Kidney capillary endothelial cell (primary cell): ENCODE measurements around the gene TPRG1L.
"Not testable (repeated sequence)": the region's sequence is repeated elsewhere in the genome, so short reads cannot be mapped to it uniquely, and the experiment has no call there.

Source experiments
- DNase-seq: peaks from one replicate; pipeline ENCODE4 v3.0.0-alpha.2; 2018; ENCODE audit warnings: low spot score

The TPRG1L gene

DNA sequence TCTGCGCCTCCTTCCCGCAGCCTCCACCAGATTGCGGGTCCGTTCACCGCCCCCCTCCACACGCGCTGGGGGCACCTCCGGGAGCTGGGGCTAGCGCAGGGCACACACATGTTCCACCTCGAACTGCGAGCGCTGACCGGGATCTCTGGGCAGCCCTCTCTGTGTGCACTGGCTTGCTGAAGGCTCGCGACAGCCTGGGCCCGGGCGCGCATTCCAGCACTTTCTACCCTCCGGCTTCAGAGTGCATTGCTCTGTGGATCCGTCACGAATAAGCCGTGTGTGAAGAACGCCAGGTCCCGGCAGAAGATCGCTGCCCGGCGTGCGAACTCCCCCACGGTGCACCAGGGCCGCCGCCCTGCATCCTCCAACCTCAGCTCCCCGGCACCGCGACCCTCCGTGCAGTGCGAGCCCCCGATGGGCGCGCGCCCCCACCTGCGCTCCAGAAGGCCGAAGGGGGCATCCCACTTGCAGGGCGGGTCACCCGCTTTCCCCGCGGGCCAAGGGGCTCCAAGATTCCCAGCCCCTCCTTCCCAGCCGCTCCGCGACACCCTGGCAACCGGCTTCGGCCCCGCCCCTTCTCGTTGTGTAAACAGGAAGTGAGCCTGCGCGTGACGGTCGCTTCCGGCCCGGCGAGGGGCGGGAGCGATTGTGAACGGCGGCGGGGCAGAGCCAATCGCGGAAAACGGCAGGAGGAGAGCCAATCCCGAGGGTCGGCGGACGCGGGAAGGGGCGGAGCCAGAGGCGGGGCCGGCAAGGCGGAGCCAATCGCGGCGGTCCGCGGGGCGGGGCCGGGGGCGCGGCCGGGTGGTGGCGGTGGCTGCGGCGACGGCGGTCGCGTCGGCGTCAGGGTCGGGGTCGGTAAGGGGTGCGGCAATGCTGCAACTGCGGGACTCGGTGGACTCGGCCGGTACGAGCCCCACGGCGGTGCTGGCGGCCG, at the start of gene TPRG1L:
Gene TPRG1L (plus strand): TSS at position 816 of the 937 bp plus-strand sequence. CDS start 58 bp downstream, at position 874.
- peak; percentile 94 for DNase-seq

DNA sequence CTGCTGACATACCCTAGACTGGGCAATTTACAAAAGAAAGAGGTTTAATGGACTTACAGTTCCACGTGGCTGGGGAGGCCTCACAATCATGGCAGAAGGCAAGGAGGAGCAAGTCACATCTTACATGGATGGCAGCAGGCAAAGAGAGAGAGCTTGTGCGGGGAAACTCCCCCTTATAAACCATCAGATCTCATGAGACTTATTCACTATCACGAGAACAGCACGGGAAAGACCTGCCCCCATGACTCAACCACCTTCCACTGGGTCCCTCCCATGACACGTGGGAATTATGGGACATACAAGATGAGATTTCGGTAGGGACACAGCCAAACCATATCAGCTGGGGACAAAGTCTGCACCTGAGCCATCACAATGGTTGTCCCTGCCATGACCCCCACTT, 49.3 kb upstream of the TPRG1L start:
- DNase-seq = not testable (repeated sequence)

DNA sequence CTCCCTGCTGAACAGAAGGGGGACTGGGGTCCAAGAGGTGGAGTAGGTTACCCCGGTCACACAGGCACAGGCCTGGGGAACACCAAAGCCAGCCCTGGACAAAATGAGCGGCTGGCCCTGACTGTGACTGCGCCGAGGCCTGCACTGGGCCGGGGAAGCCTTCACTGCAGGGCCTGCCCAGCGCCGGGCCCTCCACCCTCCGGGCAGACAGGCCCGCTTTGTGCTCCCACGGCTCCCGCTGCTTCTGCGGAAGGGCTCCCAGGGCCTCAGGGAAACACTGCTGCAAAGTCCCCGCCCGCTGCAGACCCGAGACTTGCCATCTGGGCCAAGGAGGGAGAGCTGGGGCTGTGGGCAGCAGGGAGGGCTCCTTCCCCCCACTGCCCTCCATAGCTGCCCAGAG, 48.8 kb upstream of the TPRG1L start:
- DNase-seq = no peak

DNA sequence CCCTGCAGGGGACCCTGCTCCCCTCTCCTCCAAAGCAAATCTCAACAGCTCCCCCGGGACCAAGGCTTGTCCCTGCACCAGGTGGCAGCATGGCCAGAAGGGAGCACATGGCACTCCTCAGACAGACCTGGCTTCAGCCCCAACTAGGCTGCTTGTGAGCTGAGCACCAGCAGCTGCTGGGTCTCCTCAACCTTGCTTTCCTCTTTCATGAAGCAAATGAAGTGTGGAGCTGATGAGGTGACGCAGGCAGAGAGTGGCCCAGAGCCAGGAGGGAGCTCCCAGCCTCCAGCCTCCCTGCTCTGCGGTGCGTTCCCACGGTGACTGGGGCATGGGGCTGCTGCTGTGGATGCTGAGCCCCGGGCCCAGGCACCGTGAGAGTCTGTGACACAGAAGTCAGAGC, 47.5 kb upstream of the TPRG1L start:
- no peak for DNase-seq

DNA sequence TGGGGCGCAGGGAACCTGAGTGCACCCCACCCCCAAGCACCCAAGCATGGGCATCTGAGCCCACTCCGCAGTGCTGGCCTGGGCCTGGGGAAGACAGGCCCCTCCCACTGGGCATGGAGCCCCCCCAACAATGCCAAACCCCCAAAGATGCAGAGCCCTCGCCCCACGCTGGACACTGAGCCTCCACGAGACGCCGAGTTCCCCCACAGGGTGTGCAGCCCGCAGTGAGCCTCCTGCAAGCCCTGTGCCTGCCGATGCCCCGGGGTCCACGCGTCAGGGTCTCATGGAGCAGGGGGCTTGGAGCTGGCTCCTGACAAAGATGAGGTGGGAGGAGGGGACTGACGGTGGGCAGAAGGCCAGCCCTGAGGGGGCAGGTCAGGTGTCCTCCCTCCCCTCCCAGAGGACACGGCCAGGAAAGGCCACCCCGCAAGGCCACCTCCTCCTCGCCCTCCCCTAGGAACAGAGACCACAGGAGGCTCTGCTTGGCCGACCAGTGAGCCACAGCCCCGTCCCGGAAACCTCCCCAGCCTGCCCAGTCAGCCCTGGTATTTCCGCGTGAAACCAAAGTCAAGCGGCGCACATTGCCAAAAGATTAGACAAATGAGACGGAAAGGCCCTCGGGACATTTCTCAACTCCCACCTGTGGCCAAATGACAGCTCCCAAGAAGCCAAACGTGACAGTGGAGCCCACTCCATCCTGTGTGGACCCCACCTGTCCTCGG, 46.9 kb upstream of the TPRG1L start:
- no peak for DNase-seq

DNA sequence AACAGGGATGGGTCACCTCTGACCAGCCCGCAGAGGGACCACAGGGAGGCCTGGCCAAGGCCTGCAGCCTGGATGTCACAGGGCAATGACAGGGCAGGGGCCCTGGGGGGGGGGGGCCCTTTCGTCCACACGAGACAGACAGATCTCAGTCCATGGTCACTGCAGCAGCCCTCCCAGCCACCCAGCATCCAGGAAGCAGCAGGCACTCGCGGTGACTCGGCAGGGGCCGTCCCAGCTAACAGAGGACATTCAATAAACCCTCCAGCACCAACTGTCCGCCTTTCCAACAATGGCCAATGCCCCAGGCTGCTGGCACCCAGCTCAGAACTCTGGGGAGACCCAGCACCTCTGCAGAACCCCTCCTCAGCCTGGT, 46.4 kb upstream of the TPRG1L start:
- no peak for DNase-seq

DNA sequence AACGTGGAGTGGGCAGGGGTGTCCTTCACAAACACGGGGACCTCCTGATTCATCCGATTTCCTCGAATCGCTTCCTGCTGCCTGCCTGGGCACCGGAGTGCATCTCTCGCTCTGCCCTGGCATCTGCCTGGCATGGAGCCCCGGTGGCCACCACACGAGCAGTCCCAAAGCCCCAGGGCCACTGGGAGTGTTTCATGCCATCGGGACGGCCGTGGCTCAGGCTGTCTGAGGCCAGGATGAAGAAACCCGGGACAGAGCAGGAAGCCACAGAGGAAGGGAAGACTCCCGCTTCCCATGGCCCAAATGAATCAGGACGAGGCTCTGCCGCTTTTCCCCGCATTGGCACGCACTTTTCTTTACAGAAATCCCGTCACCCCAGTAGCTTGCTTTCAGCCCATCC, 45.9 kb upstream of the TPRG1L start:
- no peak for DNase-seq

DNA sequence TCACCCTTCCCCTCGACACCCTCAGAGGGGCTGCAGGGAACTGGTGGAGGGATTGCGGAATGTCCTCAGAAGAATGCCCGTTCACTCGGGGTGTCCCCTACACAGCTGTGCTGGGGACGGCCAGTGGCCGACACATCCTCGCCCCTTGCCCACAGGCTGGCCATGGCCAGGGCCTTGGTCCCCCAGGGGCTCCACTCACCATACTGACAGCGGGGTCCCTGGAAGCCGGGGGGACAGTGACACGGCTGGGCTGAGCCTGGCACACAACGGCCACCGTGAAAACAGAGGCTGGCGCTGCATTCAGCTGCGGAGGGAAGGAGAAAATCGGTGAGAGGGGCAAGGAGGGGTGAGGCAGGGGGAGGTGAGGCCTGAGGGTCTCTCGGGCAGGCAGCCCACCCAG, 45.2 kb upstream of the TPRG1L start:
- no peak for DNase-seq

DNA sequence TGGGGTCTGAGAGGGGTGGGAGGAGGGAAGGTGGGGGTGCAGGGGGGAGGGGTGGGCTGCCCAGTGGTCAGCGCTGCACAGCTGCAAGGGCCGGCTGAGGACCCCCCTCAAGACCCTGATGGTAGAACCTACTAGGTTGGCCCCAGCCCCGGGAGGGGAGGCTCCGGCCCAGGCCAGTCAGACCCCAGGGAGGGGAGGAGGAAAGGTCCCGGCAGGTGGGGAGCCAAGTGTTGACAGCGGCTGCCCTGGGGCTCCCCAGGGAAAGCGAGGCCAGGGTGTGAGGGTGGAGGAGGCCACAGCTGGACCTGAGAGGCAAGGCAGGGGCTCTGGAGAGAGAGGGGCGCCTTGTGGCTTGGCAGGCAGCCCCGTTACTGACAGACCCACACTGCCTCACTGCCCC, 44.6 kb upstream of the TPRG1L start:
- no peak for DNase-seq

DNA sequence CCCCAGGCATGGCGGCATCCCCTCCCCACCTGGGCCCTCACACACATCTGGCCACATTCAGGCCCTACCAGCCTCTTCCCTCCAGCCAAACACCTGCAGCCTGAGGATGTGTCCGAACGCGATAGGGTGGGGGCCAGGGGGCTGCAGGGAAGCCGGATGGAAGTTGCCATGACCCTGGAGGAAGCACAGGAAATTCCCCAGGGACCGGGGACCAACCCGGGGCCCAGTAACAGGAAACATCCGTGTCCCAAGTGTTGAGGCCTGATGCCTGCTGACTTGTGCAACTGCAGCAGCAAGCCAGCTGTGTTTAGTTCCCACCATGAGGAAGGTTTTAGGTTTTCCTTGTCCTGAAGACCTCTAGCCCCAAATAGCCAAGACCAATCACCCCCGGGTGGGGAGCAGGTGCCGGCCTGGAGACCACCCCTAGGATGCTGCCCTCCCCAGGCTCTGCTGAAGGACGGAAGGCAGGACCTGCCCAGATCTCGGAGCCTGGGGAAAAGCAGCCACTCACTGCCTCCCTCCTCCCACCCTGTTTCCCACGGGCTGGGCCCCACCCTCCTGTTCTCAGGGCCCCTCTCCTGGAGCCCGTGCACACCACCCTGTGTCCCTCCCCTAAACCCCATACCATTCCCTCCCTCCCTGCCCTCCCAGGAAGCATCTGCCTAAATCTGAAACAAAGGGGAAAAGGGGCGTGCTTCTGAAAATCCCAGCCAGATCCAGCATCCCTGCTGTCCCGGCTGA, 43.3 kb upstream of the TPRG1L start:
- DNase-seq = peak; percentile 15

DNA sequence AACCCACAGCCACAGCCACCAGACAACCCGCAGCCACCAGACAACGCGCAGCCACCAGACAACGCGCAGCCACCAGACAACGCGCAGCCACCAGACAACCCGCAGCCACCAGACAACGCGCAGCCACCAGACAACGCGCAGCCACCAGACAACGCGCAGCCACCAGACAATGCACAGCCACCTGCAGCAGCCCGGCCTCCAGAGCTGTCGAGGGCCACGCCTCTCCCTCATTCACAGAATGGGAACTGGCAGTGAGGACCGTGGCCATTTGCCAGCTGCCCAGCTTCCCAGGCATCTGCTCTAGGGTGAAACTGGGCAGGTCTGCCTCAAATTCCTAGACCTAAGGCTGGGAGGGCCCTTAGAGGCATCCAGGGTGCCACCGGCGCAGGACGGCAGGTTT, 41.1 kb upstream of the TPRG1L start:
- DNase-seq = not testable (repeated sequence)

DNA sequence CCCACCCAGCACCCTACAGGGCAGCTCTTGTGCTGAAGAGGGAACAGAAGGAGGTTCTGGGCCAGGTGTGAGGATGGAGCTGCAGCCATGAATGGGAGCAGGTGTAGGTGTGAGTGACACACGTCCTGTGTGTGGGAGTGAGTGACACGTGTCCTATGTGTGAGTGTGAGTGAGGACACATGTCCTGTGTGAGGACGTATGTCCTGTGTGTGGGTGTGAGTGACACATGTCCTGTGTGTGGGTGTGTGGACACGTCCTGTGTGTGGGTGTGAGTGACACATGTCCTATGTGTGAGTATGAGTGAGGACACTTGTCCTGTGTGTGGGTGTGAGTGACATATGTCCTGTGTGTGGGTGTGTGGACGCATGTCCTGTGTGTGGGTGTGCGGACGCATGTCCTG, 39.9 kb upstream of the TPRG1L start:
- no peak for DNase-seq

DNA sequence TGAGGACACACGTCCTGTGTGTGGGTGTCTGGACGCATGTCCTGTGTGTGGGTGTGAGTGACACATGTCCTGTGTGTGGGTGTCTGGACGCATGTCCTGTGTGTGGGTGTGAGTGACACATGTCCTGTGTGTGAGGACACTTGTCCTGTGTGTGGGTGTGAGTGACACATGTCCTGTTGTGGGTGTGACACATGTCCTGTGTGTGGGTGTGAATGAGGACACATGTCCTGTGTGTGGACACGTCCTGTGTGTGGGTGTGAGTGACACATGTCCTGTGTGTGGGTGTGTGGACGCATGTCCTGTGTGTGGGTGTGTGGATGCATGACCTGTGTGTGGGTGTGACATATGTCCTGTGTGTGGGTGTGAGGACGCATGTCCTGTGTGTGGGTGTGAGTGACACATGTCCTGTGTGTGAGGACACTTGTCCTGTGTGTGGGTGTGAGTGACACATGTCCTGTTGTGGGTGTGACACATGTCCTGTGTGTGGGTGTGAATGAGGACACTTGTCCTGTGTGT, 39.4 kb upstream of the TPRG1L start:
- DNase-seq = not testable (repeated sequence)

DNA sequence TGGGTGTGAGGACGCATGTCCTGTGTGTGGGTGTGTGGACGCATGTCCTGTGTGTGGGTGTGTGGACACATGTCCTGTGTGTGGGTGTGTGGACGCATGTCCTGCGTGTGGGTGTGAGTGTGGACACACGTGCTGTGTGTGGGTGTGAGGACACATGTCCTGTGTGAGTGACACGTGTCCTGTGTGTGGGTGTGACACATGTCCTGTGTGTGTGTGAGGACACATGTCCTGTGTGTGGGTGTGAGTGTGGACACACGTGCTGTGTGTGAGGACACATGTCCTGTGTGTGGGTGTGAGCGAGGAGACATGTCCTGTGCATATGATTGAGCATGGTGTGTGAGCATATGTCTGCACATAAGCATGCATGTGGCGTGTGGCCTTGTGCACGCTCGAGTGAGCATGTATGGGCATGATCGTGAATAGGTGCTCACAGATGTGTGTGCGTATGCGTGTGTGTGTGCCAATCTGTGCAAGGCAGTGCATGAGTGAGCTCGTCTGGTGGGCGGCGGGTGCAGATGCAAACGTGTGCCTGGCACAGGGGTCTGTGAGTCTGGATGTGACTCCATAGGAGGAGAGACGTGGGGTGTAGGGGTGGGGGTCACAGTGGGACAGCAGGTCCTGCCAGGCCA, 38.8 kb upstream of the TPRG1L start:
- DNase-seq = no peak

DNA sequence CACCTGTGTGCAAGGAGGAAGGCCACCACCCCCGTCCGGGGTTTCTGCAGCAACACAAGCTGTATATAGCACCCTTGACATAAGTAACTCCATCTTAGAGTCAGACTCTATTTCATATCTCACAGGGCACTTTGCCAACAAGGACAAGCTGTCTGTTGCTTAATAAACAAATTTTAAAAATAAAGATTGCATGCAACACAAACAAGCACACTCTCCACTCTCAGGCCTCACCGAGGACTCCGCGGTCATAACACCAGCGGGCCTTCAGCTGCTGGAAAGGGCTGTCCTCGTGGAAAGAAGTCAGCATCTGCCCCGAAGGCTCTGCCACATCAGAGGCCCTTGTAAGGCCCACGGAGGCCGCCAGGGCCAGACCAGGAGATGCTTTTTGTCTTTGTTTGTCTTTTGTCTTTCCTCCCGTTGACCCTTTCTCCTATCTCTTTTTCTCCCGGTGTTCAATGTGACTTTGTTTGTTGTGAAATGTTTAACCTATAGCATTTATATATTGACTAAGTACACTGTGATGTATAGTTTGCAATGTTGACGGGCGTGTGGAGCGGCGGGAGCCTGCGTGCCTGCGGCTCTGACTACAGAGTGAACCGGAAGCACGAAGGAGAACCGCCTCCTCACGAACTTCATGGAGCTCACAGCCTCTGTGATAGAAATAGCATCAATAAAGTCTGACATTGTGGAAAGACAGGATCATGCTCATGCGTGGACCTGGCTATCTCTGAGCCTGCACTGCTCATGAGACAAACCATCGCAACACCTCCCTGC, 37.6 kb upstream of the TPRG1L start:
- DNase-seq = no peak

DNA sequence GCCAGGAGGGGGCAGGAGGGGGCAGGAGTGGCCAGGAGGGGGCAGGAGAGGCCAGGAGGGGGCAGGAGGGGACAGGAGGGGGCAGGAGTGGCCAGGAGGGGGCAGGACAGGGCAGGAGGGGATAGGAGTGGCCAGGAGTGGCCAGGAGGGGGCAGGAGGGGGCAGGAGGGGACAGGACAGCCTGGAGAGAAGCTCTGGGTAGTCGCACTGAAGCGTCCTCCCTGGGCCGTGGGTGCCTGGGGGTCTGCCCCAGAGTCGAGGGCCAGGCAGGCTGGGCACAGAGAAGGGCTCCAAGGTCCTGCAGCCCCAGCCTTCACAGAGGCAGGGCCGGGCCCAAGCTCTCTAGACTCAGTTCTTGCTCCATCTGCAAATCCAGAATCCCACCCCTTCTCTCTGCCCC, 36.4 kb upstream of the TPRG1L start:
- DNase-seq = no peak

DNA sequence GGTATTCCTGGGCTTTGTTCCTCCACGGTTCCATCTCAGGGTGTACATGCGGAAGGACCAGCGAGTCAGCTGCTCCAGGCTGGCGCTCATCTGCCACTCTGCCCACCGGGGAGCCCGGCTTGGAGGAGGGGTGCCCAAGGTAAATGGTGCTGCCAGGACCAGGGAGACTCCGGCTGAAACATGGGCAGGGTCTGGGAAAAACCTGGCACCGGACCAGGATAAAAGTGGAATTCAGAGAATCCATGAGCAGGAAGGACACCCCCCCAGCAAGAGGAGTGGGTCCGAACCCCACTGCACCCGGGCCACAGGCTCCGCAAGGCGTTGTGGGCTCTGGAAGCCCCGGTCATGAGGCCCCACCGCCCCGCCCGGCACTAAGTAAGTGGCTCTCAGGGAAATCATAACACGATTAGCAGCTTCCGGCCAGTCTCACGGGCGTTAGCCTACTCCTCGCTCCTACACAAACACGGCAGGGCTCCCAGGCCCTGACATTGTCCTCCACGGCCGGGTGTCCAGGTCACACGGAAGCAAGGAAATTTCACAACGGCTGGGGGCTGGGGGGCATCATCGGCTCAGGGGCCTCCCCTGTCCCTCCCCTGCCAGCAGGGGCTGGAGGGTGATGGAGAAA, 34.6 kb upstream of the TPRG1L start:
- DNase-seq = peak; percentile 47

DNA sequence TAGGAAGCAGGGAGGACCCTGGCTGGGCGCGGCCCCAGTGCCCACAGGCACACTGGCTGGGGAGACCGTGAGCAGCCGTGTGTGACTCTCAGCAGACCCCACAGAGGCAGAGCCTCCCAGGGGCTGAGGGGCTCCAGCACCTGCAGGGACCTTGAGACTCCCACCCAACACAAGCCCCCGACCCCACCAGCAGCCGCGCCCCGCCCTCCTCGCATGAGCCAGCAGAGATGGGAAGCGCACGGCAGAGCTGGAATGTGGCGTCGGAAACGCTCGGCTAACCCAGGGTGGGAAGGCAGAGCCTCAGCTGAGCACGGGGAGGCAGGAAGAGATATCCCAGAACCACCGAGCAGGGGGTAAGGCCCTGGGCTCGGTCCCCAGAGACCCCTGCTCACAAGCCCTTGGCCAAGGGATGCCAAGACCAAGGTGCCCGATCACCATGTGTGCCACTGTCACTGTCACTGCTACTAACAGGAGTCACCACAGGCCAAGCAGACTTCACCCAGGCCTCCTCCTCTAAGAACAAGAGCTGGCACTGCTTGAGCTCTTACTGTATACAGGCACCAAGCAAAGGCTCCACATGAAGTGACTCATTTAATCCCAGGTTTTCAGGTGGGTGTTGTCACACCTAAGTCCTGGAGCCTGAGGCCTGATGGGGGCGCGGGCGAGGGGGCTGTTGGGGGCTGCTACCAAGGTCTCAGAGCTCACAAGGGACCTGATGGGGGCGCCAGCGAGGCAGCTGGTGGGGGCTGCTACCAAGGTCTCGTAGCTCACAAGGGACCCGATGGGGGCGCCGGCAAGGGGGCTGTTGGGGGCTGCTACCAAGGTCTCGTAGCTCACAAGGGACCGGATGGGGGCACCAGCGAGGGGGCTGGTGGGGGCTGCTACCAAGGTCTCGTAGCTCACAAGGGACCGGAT, 33.6 kb upstream of the TPRG1L start:
- no peak for DNase-seq

DNA sequence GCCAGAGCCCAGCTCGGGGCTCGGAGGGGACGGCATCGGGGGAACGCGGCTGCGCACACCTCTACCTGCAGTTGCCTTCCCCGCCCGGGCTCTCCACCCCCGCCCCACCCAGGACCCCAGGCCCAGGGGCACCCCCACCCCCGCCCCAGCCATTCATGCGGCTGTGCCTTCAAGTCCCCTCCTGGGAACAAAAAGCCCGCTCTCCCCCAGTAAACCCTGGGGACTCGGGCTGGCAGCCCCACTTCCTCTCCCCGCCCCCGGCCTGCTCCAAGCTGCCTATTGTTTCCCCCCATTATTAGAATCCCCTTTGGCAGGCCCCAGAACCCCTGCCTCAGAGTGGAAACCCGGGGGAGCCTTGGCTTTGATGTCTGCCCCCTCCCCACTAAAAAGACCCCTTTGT, 31.5 kb upstream of the TPRG1L start:
- no peak for DNase-seq

DNA sequence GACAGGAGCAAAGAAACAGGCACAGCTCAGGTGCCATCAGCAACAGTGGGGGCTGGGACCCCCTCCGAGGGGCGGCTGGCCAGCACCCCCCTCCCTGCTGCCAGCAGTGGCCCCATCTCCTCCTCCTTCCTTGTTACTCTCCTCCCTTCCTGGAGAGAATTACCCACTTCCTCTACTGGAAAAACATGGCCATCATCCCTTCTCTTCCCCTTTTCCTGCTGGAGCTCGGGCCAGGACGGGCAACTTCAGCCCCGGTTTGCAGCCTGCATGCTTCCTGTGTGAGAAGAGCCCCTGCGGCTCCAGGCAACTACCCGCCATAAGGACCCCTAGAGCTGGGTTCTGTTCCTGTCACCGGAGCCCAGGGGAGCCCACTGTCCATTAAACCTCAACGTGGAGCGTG, 31.1 kb upstream of the TPRG1L start:
- no peak for DNase-seq
